WTC11 (cell line): ENCODE data around the gene NUP93. TPM values are rescaled to one million over a fixed set of nuclear protein-coding genes. Genes with fewer than 3 reads are reported as not detected.

Source experiments
- ATAC-seq: fragments of 200-7000 bp; cut with Tn5 transposase; 2 replicates; pipeline ENCODE4 v1.10.0; 2021; ENCODE audit warnings: mild to moderate bottlenecking, moderate library complexity
- CTCF ChIA-PET: fragments of 300-600 bp; sonication (Branson Sonifier 250); formaldehyde crosslinking; loops from one replicate; lab custom pipeline; 2021; ENCODE audit warnings: antibody characterized with exemption; lab: Charles Lee
- POLR2A ChIA-PET: fragments of 350-600 bp; sonication (Branson Sonifier 250); formaldehyde crosslinking; loops from one replicate; lab custom pipeline; 2021; ENCODE audit warnings: antibody characterized with exemption; lab: Charles Lee
- DNase-seq: peaks from one replicate; pipeline ENCODE4 v3.0.0; 2021; ENCODE audit warnings: low spot score
- H3K27ac Mint-ChIP-seq: 2 replicates; pipeline ENCODE4 v1.8.0; 2021; ENCODE audit warnings: mixed read lengths
- H3K27me3 Mint-ChIP-seq: 2 replicates; pipeline ENCODE4 v1.8.0; 2021; ENCODE audit warnings: low read depth, mild to moderate bottlenecking, moderate library complexity, mixed read lengths
- H3K36me3 Mint-ChIP-seq: 2 replicates; pipeline ENCODE4 v1.8.0; 2021; ENCODE audit warnings: mixed read lengths
- H3K4me1 Mint-ChIP-seq: 2 replicates; pipeline ENCODE4 v1.8.0; 2022; ENCODE audit warnings: mixed read lengths
- H3K4me3 Mint-ChIP-seq: 2 replicates; pipeline ENCODE4 v1.8.0; 2021; ENCODE audit warnings: mild to moderate bottlenecking, moderate library complexity, mixed read lengths
- H3K9me3 Mint-ChIP-seq: 2 replicates; pipeline ENCODE4 v1.8.0; 2021; ENCODE audit warnings: mixed read lengths
- ATF1 ChIP-seq: sonication (generic); formaldehyde crosslinking; IDR thresholded peaks from 2 replicates; pipeline ENCODE4 v1.8.1; 2023; ENCODE audit warnings: mild to moderate bottlenecking, moderate library complexity, missing genetic modification reagents
- ETV6 ChIP-seq: sonication (generic); formaldehyde crosslinking; IDR thresholded peaks from 2 replicates; pipeline ENCODE4 v1.8.1; 2022; ENCODE audit warnings: mild to moderate bottlenecking, missing genetic modification reagents
- JUN ChIP-seq: sonication (generic); formaldehyde crosslinking; IDR thresholded peaks from 2 replicates; pipeline ENCODE4 v1.8.0; 2023; ENCODE audit warnings: mild to moderate bottlenecking, missing genetic modification reagents
- RORB ChIP-seq: fragments of 250-450 bp; sonication (Bioruptor Pico); IDR thresholded peaks from 2 replicates; pipeline ENCODE4 v1.9.0; 2021; ENCODE audit warnings: mild to moderate bottlenecking
- SMAD4 ChIP-seq: sonication (generic); formaldehyde crosslinking; IDR thresholded peaks from 2 replicates; pipeline ENCODE4 v1.8.0; 2022; ENCODE audit warnings: mild to moderate bottlenecking, missing genetic modification reagents
- SOX15 ChIP-seq: fragments of 250-450 bp; sonication (Bioruptor Pico); IDR thresholded peaks from 2 replicates; pipeline ENCODE4 v1.9.0; 2021; ENCODE audit warnings: mild to moderate bottlenecking
- TEAD4 ChIP-seq: sonication (generic); formaldehyde crosslinking; IDR thresholded peaks from 2 replicates; pipeline ENCODE4 v1.8.0; 2022; ENCODE audit warnings: mild to moderate bottlenecking, missing genetic modification reagents
- TP53 ChIP-seq: sonication (generic); formaldehyde crosslinking; IDR thresholded peaks from 2 replicates; pipeline ENCODE4 v1.8.1; 2023; ENCODE audit warnings: mild to moderate bottlenecking, missing genetic modification reagents
- ZNF232 ChIP-seq: sonication (generic); formaldehyde crosslinking; IDR thresholded peaks from 2 replicates; pipeline ENCODE4 v1.8.0; 2022; ENCODE audit warnings: mild to moderate bottlenecking, missing genetic modification reagents
- total RNA-seq: library from RNA; stranded (reverse); gene quantifications from 3 replicates; pipeline ENCODE4 v1.2.3, GENCODE V29; 2021
- TF ChIP-seq, protein P1 (sequence below): sonication (generic); formaldehyde crosslinking; IDR thresholded peaks from 2 replicates; pipeline ENCODE4 v1.8.1; 2023; ENCODE audit warnings: mild to moderate bottlenecking, missing genetic modification reagents, moderate library complexity
- TF ChIP-seq, protein P2 (sequence below): fragments of 250-450 bp; sonication (Bioruptor Pico); IDR thresholded peaks from 2 replicates; pipeline ENCODE4 v2.1.2; 2022; ENCODE audit warnings: mild to moderate bottlenecking, moderate library complexity
- TF ChIP-seq, protein P3 (sequence below): sonication (generic); formaldehyde crosslinking; IDR thresholded peaks from 2 replicates; pipeline ENCODE4 v1.8.0; 2022; ENCODE audit warnings: mild to moderate bottlenecking, missing genetic modification reagents
- TF ChIP-seq, protein P4 (sequence below): sonication (generic); formaldehyde crosslinking; IDR thresholded peaks from 2 replicates; pipeline ENCODE4 v1.8.0; 2023; ENCODE audit warnings: mild to moderate bottlenecking, missing genetic modification reagents
- TF ChIP-seq, protein P5 (sequence below): sonication (generic); formaldehyde crosslinking; IDR thresholded peaks from 2 replicates; pipeline ENCODE4 v1.8.1; 2022; ENCODE audit warnings: mild to moderate bottlenecking, moderate library complexity, missing genetic modification reagents
- TF ChIP-seq, protein P6 (sequence below): sonication (generic); formaldehyde crosslinking; IDR thresholded peaks from 2 replicates; pipeline ENCODE4 v1.8.0; 2022; ENCODE audit warnings: missing genetic modification reagents
- TF ChIP-seq, protein P7 (sequence below): sonication (generic); formaldehyde crosslinking; IDR thresholded peaks from 2 replicates; pipeline ENCODE4 v1.8.1; 2023; ENCODE audit warnings: mild to moderate bottlenecking, missing genetic modification reagents, borderline replicate concordance
- TF ChIP-seq, protein P8 (sequence below): sonication (generic); formaldehyde crosslinking; conservative IDR thresholded peaks from 2 replicates; pipeline ENCODE4 v1.8.1; 2023; ENCODE audit warnings: mild to moderate bottlenecking, low read depth, missing genetic modification reagents, moderate library complexity

Gene NUP93
- total RNA-seq, 1 experiment from 2014 or later: 185 TPM

DNA sequence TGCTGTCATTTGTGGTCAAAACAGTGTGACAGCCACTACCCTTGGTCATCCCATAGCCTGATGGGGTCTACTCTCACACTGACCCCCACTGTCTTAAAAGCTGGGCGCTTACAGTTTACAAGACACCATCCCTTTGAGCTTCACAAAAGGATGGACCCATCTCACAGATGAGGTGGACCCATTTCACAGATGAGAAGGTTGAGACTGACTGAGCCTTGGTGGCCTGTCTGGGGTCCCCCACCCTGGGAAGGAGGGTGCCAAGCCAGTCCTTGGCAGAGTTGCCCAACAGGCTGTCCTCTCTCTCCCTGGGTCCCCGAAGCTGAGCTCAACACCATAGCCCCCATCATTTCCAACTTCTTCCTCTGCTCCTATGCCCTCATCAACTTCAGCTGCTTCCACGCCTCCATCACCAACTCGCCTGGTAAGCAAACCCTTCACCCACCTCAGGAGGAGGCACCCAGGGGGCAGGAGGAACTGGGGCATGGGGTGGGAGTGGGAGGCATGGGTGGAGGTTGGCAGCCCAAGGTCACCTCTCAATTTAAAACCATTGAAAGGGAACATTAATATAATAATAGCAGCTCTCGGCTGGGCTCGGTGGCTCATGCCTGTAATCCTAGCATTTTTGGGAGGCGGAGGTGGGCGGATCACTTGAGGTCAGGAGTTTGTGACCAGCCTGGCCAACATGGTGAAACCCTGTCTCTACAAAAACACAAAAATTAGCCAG is 152.3 kb downstream of the NUP93 start:
- ATAC-seq (no peak), DNase-seq (no peak)
- H3K27ac Mint-ChIP-seq: no peak overlapping the region
- CTCF ChIA-PET: no interaction called here
- peaks cover 12% of the 10 kb centered on the region for H3K36me3 Mint-ChIP-seq
- TF ChIP-seq, protein P1, sequence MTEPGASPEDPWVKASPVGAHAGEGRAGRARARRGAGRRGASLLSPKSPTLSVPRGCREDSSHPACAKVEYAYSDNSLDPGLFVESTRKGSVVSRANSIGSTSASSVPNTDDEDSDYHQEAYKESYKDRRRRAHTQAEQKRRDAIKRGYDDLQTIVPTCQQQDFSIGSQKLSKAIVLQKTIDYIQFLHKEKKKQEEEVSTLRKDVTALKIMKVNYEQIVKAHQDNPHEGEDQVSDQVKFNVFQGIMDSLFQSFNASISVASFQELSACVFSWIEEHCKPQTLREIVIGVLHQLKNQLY (CRISPR knock-in tag): no peak
- TF ChIP-seq TP53 (no peak), TEAD4 (CRISPR knock-in tag) (no peak), SOX15 (no peak), ATF1 (CRISPR knock-in tag) (no peak), JUN (CRISPR knock-in tag) (no peak), RORB (CRISPR knock-in tag) (no peak), SMAD4 (no peak), ZNF232 (CRISPR knock-in tag) (no peak), ETV6 (CRISPR knock-in tag) (no peak)
- TF ChIP-seq, protein P2, sequence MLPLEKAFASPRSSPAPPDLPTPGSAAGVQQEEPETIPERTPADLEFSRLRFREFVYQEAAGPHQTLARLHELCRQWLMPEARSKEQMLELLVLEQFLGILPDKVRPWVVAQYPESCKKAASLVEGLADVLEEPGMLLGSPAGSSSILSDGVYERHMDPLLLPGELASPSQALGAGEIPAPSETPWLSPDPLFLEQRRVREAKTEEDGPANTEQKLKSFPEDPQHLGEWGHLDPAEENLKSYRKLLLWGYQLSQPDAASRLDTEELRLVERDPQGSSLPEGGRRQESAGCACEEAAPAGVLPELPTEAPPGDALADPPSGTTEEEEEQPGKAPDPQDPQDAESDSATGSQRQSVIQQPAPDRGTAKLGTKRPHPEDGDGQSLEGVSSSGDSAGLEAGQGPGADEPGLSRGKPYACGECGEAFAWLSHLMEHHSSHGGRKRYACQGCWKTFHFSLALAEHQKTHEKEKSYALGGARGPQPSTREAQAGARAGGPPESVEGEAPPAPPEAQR (CRISPR knock-in tag): no peak
- TF ChIP-seq, protein P3, sequence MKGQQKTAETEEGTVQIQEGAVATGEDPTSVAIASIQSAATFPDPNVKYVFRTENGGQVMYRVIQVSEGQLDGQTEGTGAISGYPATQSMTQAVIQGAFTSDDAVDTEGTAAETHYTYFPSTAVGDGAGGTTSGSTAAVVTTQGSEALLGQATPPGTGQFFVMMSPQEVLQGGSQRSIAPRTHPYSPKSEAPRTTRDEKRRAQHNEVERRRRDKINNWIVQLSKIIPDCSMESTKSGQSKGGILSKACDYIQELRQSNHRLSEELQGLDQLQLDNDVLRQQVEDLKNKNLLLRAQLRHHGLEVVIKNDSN (CRISPR knock-in tag): no peak
- TF ChIP-seq, protein P4, sequence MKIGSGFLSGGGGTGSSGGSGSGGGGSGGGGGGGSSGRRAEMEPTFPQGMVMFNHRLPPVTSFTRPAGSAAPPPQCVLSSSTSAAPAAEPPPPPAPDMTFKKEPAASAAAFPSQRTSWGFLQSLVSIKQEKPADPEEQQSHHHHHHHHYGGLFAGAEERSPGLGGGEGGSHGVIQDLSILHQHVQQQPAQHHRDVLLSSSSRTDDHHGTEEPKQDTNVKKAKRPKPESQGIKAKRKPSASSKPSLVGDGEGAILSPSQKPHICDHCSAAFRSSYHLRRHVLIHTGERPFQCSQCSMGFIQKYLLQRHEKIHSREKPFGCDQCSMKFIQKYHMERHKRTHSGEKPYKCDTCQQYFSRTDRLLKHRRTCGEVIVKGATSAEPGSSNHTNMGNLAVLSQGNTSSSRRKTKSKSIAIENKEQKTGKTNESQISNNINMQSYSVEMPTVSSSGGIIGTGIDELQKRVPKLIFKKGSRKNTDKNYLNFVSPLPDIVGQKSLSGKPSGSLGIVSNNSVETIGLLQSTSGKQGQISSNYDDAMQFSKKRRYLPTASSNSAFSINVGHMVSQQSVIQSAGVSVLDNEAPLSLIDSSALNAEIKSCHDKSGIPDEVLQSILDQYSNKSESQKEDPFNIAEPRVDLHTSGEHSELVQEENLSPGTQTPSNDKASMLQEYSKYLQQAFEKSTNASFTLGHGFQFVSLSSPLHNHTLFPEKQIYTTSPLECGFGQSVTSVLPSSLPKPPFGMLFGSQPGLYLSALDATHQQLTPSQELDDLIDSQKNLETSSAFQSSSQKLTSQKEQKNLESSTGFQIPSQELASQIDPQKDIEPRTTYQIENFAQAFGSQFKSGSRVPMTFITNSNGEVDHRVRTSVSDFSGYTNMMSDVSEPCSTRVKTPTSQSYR: no peak
- TF ChIP-seq, protein P5, sequence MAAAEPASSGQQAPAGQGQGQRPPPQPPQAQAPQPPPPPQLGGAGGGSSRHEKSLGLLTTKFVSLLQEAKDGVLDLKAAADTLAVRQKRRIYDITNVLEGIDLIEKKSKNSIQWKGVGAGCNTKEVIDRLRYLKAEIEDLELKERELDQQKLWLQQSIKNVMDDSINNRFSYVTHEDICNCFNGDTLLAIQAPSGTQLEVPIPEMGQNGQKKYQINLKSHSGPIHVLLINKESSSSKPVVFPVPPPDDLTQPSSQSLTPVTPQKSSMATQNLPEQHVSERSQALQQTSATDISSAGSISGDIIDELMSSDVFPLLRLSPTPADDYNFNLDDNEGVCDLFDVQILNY (CRISPR knock-in tag): no peak
- TF ChIP-seq, protein P6, sequence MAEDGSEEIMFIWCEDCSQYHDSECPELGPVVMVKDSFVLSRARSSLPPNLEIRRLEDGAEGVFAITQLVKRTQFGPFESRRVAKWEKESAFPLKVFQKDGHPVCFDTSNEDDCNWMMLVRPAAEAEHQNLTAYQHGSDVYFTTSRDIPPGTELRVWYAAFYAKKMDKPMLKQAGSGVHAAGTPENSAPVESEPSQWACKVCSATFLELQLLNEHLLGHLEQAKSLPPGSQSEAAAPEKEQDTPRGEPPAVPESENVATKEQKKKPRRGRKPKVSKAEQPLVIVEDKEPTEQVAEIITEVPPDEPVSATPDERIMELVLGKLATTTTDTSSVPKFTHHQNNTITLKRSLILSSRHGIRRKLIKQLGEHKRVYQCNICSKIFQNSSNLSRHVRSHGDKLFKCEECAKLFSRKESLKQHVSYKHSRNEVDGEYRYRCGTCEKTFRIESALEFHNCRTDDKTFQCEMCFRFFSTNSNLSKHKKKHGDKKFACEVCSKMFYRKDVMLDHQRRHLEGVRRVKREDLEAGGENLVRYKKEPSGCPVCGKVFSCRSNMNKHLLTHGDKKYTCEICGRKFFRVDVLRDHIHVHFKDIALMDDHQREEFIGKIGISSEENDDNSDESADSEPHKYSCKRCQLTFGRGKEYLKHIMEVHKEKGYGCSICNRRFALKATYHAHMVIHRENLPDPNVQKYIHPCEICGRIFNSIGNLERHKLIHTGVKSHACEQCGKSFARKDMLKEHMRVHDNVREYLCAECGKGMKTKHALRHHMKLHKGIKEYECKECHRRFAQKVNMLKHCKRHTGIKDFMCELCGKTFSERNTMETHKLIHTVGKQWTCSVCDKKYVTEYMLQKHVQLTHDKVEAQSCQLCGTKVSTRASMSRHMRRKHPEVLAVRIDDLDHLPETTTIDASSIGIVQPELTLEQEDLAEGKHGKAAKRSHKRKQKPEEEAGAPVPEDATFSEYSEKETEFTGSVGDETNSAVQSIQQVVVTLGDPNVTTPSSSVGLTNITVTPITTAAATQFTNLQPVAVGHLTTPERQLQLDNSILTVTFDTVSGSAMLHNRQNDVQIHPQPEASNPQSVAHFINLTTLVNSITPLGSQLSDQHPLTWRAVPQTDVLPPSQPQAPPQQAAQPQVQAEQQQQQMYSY: no peak
- TF ChIP-seq, protein P7, sequence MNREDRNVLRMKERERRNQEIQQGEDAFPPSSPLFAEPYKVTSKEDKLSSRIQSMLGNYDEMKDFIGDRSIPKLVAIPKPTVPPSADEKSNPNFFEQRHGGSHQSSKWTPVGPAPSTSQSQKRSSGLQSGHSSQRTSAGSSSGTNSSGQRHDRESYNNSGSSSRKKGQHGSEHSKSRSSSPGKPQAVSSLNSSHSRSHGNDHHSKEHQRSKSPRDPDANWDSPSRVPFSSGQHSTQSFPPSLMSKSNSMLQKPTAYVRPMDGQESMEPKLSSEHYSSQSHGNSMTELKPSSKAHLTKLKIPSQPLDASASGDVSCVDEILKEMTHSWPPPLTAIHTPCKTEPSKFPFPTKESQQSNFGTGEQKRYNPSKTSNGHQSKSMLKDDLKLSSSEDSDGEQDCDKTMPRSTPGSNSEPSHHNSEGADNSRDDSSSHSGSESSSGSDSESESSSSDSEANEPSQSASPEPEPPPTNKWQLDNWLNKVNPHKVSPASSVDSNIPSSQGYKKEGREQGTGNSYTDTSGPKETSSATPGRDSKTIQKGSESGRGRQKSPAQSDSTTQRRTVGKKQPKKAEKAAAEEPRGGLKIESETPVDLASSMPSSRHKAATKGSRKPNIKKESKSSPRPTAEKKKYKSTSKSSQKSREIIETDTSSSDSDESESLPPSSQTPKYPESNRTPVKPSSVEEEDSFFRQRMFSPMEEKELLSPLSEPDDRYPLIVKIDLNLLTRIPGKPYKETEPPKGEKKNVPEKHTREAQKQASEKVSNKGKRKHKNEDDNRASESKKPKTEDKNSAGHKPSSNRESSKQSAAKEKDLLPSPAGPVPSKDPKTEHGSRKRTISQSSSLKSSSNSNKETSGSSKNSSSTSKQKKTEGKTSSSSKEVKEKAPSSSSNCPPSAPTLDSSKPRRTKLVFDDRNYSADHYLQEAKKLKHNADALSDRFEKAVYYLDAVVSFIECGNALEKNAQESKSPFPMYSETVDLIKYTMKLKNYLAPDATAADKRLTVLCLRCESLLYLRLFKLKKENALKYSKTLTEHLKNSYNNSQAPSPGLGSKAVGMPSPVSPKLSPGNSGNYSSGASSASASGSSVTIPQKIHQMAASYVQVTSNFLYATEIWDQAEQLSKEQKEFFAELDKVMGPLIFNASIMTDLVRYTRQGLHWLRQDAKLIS (CRISPR knock-in tag): no peak
- TF ChIP-seq, protein P8, sequence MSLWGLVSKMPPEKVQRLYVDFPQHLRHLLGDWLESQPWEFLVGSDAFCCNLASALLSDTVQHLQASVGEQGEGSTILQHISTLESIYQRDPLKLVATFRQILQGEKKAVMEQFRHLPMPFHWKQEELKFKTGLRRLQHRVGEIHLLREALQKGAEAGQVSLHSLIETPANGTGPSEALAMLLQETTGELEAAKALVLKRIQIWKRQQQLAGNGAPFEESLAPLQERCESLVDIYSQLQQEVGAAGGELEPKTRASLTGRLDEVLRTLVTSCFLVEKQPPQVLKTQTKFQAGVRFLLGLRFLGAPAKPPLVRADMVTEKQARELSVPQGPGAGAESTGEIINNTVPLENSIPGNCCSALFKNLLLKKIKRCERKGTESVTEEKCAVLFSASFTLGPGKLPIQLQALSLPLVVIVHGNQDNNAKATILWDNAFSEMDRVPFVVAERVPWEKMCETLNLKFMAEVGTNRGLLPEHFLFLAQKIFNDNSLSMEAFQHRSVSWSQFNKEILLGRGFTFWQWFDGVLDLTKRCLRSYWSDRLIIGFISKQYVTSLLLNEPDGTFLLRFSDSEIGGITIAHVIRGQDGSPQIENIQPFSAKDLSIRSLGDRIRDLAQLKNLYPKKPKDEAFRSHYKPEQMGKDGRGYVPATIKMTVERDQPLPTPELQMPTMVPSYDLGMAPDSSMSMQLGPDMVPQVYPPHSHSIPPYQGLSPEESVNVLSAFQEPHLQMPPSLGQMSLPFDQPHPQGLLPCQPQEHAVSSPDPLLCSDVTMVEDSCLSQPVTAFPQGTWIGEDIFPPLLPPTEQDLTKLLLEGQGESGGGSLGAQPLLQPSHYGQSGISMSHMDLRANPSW (CRISPR knock-in tag): no peak
- peaks cover 13% of the 10 kb centered on the region for H3K9me3 Mint-ChIP-seq
- no peaks in the 10 kb centered on the region for H3K4me1 Mint-ChIP-seq
- no peak overlapping the region for H3K4me3 Mint-ChIP-seq
- H3K27me3 Mint-ChIP-seq: no peaks in the 10 kb centered on the region; the same call in 1 of the 2 replicates
- POLR2A ChIA-PET: no interaction called here
